K562 (cell line): ENCODE data around the gene STK33. TPM values are rescaled to one million over a fixed set of nuclear protein-coding genes. Genes with fewer than 3 reads are reported as not detected.

Source experiments
- ATAC-seq: fragments of 200-7000 bp; cut with Tn5 transposase; 3 replicates; pipeline ENCODE4 v1.9.1; 2020; ENCODE audit warnings: moderate library complexity
- BruUV-seq: library from RNA; stranded (reverse); fragments of 400-500 nt; replicated peaks from 2 replicates; lab custom pipeline; 2021; lab: Mats Ljungman, UMichigan
- CTCF ChIA-PET: fragments of 300-600 bp; formaldehyde crosslinking; extraction: SDS; loops from one replicate; lab custom pipeline; 2021; ENCODE audit warnings: low intra/inter-chr PET ratio; lab: Yijun Ruan, JAX
- POLR2A ChIA-PET: fragments of 300-600, 350-650 bp; sonication (Branson Sonifier 250); formaldehyde crosslinking; extraction: SDS; loops from one replicate; lab custom pipeline; 2021; ENCODE audit warnings: antibody characterized with exemption, inconsistent platforms; lab: Yijun Ruan, JAX
- DNase-seq, 4 experiments: peaks; one replicate each; pipeline versions ENCODE4 v3.0.0 to v3.0.0-alpha.2; 2011 to 2018; ENCODE audit warnings: low spot score in 3 of 4, mixed read lengths in 3 of 4; ENCODE audit errors: extremely low read depth in 1 of 4
- FAIRE-seq: peaks from 2 replicates; lab custom pipeline; 2011; peaks lifted over from hg19 to GRCh38; lab: Jason Lieb, UNC
- H2AFZ ChIP-seq: 2 replicates; pipeline ENCODE4 v1.6.0; 2011; ENCODE audit warnings: low read depth, low read length, control low read depth, inconsistent platforms
- H3K27ac ChIP-seq: fragments of 200-600 bp; 3 replicates; pipeline ENCODE4 v1.8.0; 2011; ENCODE audit warnings: low read depth, mild to moderate bottlenecking, control low read depth, inconsistent platforms, low read length, moderate library complexity, mixed read lengths; ENCODE audit errors: extremely low read depth
- H3K27me3 ChIP-seq, 2 experiments: fragments of 300-600 bp in 1 of 2; 2 replicates in 1 of 2; 3 replicates in 1 of 2; pipeline versions ENCODE4 v1.6.0 to v1.8.0; 2011; ENCODE audit warnings: inconsistent platforms in 2 of 2, low read length in 2 of 2, mild to moderate bottlenecking in 1 of 2, mixed read lengths in 1 of 2, moderate library complexity in 1 of 2; ENCODE audit not compliant: control insufficient read depth in 2 of 2, insufficient read depth in 2 of 2
- H3K36me3 ChIP-seq: fragments of 300-600 bp; 3 replicates; pipeline ENCODE4 v1.8.0; 2011; ENCODE audit warnings: mild to moderate bottlenecking, low read length, inconsistent platforms; ENCODE audit not compliant: control insufficient read depth, insufficient read depth
- H3K4me1 ChIP-seq, 2 experiments: fragments of 200-600 bp in 1 of 2; replicated peaks in 1 of 2; 2 replicates in 1 of 2; 3 replicates in 1 of 2; pipeline versions ENCODE4 v1.5.1 to v1.8.0; 2011; ENCODE audit warnings: inconsistent platforms in 2 of 2, low read length in 2 of 2, mild to moderate bottlenecking in 1 of 2, mixed read lengths in 1 of 2, moderate library complexity in 1 of 2; ENCODE audit not compliant: control insufficient read depth in 2 of 2, insufficient read depth in 2 of 2
- H3K4me2 ChIP-seq: 2 replicates; pipeline ENCODE4 v1.6.1; 2011; ENCODE audit warnings: low read length, control low read depth, inconsistent platforms, mixed read lengths; ENCODE audit not compliant: insufficient read depth
- H3K4me3 ChIP-seq: fragments of 200-600 bp; sonication (generic), shearing (Covaris generic); 2 replicates; pipeline ENCODE4 v1.5.1; 2016; ENCODE audit warnings: control low read depth, inconsistent platforms
- H3K79me2 ChIP-seq: fragments of 200-600 bp; 3 replicates; pipeline ENCODE4 v1.8.0; 2011; ENCODE audit warnings: low read length, inconsistent platforms; ENCODE audit not compliant: control insufficient read depth, insufficient read depth
- H3K9ac ChIP-seq, 2 experiments: 2 replicates each; pipeline versions ENCODE4 v1.6.0 to v1.6.1; 2011; ENCODE audit warnings: low read depth in 2 of 2, low read length in 2 of 2, control low read depth in 1 of 2, inconsistent platforms in 1 of 2, mild to moderate bottlenecking in 1 of 2, mixed read lengths in 1 of 2; ENCODE audit not compliant: insufficient read depth in 1 of 2
- H3K9me1 ChIP-seq: one replicate; pipeline ENCODE4 v1.6.0; 2011; ENCODE audit warnings: inconsistent platforms, mild to moderate bottlenecking, low read length, moderate library complexity; ENCODE audit not compliant: control insufficient read depth, insufficient read depth
- H3K9me3 ChIP-seq: replicated peaks from 2 replicates; pipeline ENCODE4 v1.5.1; 2011; ENCODE audit warnings: low read depth, low read length, inconsistent platforms; ENCODE audit not compliant: control insufficient read depth, insufficient read depth
- H4K20me1 ChIP-seq: replicated peaks from 2 replicates; pipeline ENCODE4 v1.6.1; 2011; ENCODE audit warnings: low read length, inconsistent platforms, mixed read lengths; ENCODE audit not compliant: control insufficient read depth, insufficient read depth
- ETV6 ChIP-seq, 3 experiments: fragments of 150-350 bp in 1 of 3; sonication (generic) in 1 of 3; formaldehyde crosslinking in 1 of 3; IDR thresholded peaks; 2 replicates each; pipeline versions ENCODE4 v1.6.1 to v1.8.0; 2014 to 2022; ENCODE audit warnings: borderline replicate concordance in 2 of 3, low read depth in 2 of 3, antibody characterized with exemption in 1 of 3, low read length in 1 of 3, mild to moderate bottlenecking in 1 of 3, missing genetic modification reagents in 1 of 3
- GATA2 ChIP-seq: sonication (generic); formaldehyde crosslinking; IDR thresholded peaks from 2 replicates; pipeline ENCODE4 v1.4.0; 2020; ENCODE audit warnings: mild to moderate bottlenecking, missing genetic modification reagents
- HLTF ChIP-seq: fragments of 450-650 bp; IDR thresholded peaks from 2 replicates; pipeline ENCODE4 v1.6.1; 2016
- KLF10 ChIP-seq: fragments of 250-450 bp; sonication (Bioruptor Pico); IDR thresholded peaks from 2 replicates; pipeline ENCODE4 v1.6.1; 2021; ENCODE audit warnings: matching md5 sums
- MEF2D ChIP-seq: conservative IDR thresholded peaks from 2 replicates; pipeline ENCODE4 v1.6.1; 2016; ENCODE audit warnings: low read depth, missing genetic modification characterization, missing compliant biosample characterization
- PHF20 ChIP-seq: fragments of 450-650 bp; IDR thresholded peaks from 2 replicates; pipeline ENCODE4 v1.6.1; 2018; ENCODE audit not compliant: partially characterized antibody
- SIX5 ChIP-seq, 2 experiments: IDR thresholded peaks; 2 replicates each; pipeline ENCODE4 v1.6.1; 2011; ENCODE audit warnings: low read length in 2 of 2, borderline replicate concordance in 1 of 2, low read depth in 1 of 2, mild to moderate bottlenecking in 1 of 2, moderate library complexity in 1 of 2; ENCODE audit not compliant: insufficient read depth in 1 of 2
- WGBS: fragments of 100-300 bp; shearing (Covaris generic); methylation state at CpG from one replicate; pipeline ENCODE4 v1.1.6; 2016; ENCODE audit warnings: low coverage, mixed read lengths; ENCODE audit not compliant: insufficient coverage; ENCODE audit errors: missing lambda C conversion rate; 5-methylcytosine and 5-hydroxymethylcytosine counted together
- in situ Hi-C: fragments of 300-500 bp; cut with MboI; formaldehyde crosslinking; loops from 4 replicates; pipeline ENCODE4 v1.15.0; 2018; ENCODE audit warnings: inconsistent platforms, mixed read lengths
- intact Hi-C: fragments of 100-400 bp; cut with micrococcal nuclease; formaldehyde crosslinking; loops from 2 replicates; pipeline ENCODE4 v1.14.2; 2022
- polyA plus RNA-seq, 8 experiments: library from polyadenylated mRNA; depleted of rRNA in 4 of 8; stranded (reverse) in 5 of 8; unstranded in 3 of 8; fragments of >200 nt; fragmentation: Nextera tagmentation in 2 of 8; fragmentation: Illumina TruSeq in 1 of 8; extraction: Ambion mirVana in 2 of 8; extraction: Trizol in 1 of 8; gene quantifications; 2 replicates each; pipeline versions ENCODE4 v1.2.1 to v1.2.3, GENCODE V29; 2011 to 2014; ENCODE audit warnings: inconsistent platforms in 1 of 8, missing spikeins in 1 of 8
- total RNA-seq, 7 experiments: library from RNA; depleted of rRNA in 6 of 7; stranded (reverse); fragments of >200 nt in 6 of 7; fragmentation: Illumina TruSeq in 2 of 7; extraction: Trizol in 2 of 7; gene quantifications; 2 replicates each; pipeline versions ENCODE4 v1.2.1 to v1.2.3, GENCODE V29; 2011 to 2021; ENCODE audit warnings: low replicate concordance in 1 of 7
- TF ChIP-seq, protein P1 (sequence below): fragments of 250-450 bp; sonication (Bioruptor Pico); IDR thresholded peaks from 2 replicates; pipeline ENCODE4 v1.8.0; 2021; ENCODE audit warnings: mild to moderate bottlenecking, moderate library complexity
- TF ChIP-seq, protein P2 (sequence below): fragments of 450-650 bp; IDR thresholded peaks from 2 replicates; pipeline ENCODE4 v1.6.1; 2016; ENCODE audit warnings: antibody characterized with exemption

Gene STK33
- total and polyA plus RNA-seq, 9 of the 15 experiments (the other 6 are each of a cell fraction or from before 2014, with no cell fraction given) = not detected

DNA sequence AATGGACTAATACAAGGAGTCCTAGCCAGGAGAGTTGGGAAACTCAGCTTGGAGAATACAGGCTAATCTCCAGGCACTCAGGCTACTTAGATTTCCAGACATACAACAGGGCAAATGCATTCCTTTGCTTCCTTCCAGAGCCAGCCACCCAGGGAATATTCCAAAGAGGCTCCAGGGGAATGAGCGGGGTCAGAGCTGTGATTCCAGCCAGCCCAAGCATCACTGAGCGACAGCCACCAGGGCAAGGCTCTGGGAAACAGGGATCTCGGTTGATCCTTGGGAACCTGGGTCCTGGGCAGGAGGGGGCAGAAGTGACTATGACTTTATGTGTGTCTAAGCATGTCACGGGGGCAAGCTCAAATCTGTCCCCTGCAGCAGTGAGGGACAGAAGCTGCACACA is 218.1 kb downstream of the STK33 start:
- 0% methylated on average over 4 of the region's 4 CpGs for WGBS
- no peaks in the 10 kb centered on the region for H3K9me3 ChIP-seq
- H3K27ac ChIP-seq = no peak overlapping the region
- in situ Hi-C loops = no loop called here
- no peak for TF ChIP-seq MEF2D
- TF ChIP-seq, protein P1, sequence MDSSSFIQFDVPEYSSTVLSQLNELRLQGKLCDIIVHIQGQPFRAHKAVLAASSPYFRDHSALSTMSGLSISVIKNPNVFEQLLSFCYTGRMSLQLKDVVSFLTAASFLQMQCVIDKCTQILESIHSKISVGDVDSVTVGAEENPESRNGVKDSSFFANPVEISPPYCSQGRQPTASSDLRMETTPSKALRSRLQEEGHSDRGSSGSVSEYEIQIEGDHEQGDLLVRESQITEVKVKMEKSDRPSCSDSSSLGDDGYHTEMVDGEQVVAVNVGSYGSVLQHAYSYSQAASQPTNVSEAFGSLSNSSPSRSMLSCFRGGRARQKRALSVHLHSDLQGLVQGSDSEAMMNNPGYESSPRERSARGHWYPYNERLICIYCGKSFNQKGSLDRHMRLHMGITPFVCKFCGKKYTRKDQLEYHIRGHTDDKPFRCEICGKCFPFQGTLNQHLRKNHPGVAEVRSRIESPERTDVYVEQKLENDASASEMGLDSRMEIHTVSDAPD (CRISPR knock-in tag) = no peak
- no peak for TF ChIP-seq HLTF
- no peak for TF ChIP-seq SIX5 (IDR thresholded peaks at IDR 0.05; ENCODE audit: borderline replicate concordance in 1 of 2, insufficient read depth in 1 of 2, low read depth in 1 of 2, low read length in 2 of 2)
- TF ChIP-seq PHF20 = no peak
- no peak for TF ChIP-seq ETV6 (IDR thresholded peaks at IDR 0.05; ENCODE audit: borderline replicate concordance in 1 of 2, low read depth in 2 of 2, low read length in 1 of 2)
- TF ChIP-seq ETV6 (CRISPR knock-in tag; IDR thresholded peaks at IDR 0.05; ENCODE audit: borderline replicate concordance) = no peak
- TF ChIP-seq, protein P2, sequence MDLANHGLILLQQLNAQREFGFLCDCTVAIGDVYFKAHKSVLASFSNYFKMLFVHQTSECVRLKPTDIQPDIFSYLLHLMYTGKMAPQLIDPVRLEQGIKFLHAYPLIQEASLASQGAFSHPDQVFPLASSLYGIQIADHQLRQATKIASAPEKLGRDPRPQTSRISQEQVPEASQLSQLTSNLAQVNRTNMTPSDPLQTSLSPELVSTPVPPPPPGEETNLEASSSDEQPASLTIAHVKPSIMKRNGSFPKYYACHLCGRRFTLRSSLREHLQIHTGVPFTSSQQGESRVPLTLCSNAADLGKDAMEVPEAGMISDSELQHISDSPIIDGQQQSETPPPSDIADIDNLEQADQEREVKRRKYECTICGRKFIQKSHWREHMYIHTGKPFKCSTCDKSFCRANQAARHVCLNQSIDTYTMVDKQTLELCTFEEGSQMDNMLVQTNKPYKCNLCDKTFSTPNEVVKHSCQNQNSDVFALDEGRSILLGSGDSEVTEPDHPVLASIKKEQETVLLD = no peak
- no peak for TF ChIP-seq GATA2 (CRISPR knock-in tag)
- no peak for TF ChIP-seq KLF10 (CRISPR knock-in tag)
- no peaks in the 10 kb centered on the region for H3K4me1 ChIP-seq
- H3K4me3 ChIP-seq = no peak overlapping the region
- ATAC-seq = no peak
- H3K36me3 ChIP-seq = no peaks in the 10 kb centered on the region
- no peak overlapping the region for H3K9ac ChIP-seq
- ChIA-PET POLR2A (no interaction called here), CTCF (no interaction called here)
- no peak for DNase-seq
- intact Hi-C loops = no loop called here
- H3K79me2 ChIP-seq = no peaks in the 10 kb centered on the region
- FAIRE-seq = no peak
- no peak overlapping the region for H2AFZ ChIP-seq
- H4K20me1 ChIP-seq = no peaks in the 10 kb centered on the region
- no peaks in the 10 kb centered on the region for H3K9me1 ChIP-seq
- BruUV-seq = no TSS peak
- H3K4me2 ChIP-seq = no peak overlapping the region
- H3K27me3 ChIP-seq = no peaks in the 10 kb centered on the region; a peak in 2 of 5 replicates
